Cardiac muscle cell (in vitro differentiated cells and primary cell): Measurements from ENCODE around the gene JMJD8. TPM values are rescaled to one million over a fixed set of nuclear protein-coding genes. Genes with fewer than 3 reads are reported as not detected.
"Not testable (repeated sequence)": the region's sequence is repeated elsewhere in the genome, so short reads cannot be mapped to it uniquely, and the experiment has no call there.

Experiments
- DNase-seq, 2 donors: peaks; one replicate each; pipeline versions ENCODE4 v3.0.0 to v3.0.0-alpha.2; 2010 to 2017; ENCODE audit warnings: low read depth in 1 of 2, low spot score in 1 of 2
- H3K27ac ChIP-seq: fragments of 200-600 bp; sonication (generic); 2 replicates; pipeline ENCODE4 v1.5.1; 2016
- H3K27me3 ChIP-seq: fragments of 200-600 bp; sonication (generic); 2 replicates; pipeline ENCODE4 v1.6.0; 2016; ENCODE audit warnings: control low read depth
- H3K36me3 ChIP-seq: fragments of 200-600 bp; sonication (generic); 2 replicates; pipeline ENCODE4 v1.5.1; 2016; ENCODE audit warnings: control low read depth
- H3K4me1 ChIP-seq: fragments of 200-600 bp; sonication (generic); 2 replicates; pipeline ENCODE4 v1.8.1; 2017; ENCODE audit warnings: low read depth, mild to moderate bottlenecking, mixed run types
- H3K4me3 ChIP-seq: fragments of 200-600 bp; sonication (generic); 2 replicates; pipeline ENCODE4 v1.5.1; 2016; ENCODE audit warnings: mild to moderate bottlenecking
- H3K9me3 ChIP-seq: fragments of 200-600 bp; sonication (generic); 2 replicates; pipeline ENCODE4 v1.5.1; 2017; ENCODE audit warnings: low read depth, mild to moderate bottlenecking, control low read depth
- CTCF ChIP-seq: IDR thresholded peaks from 2 replicates; pipeline ENCODE4 v1.5.1; 2012; ENCODE audit warnings: low read depth, mild to moderate bottlenecking, low read length
- polyA plus RNA-seq: library from polyadenylated mRNA; unstranded; fragments of >200 nt; fragmentation: Nextera tagmentation; extraction: Ambion mirVana; gene quantifications from 2 replicates; pipeline ENCODE4 v1.2.1, GENCODE V29; 2016
- total RNA-seq: library from RNA; depleted of rRNA; stranded (reverse); fragments of >200 nt; gene quantifications from 2 replicates; pipeline ENCODE4 v1.2.3, GENCODE V29; 2016

JMJD8 gene
- total and polyA plus RNA-seq, 2 experiments from 2014 or later: 105 to 118 TPM

DNA sequence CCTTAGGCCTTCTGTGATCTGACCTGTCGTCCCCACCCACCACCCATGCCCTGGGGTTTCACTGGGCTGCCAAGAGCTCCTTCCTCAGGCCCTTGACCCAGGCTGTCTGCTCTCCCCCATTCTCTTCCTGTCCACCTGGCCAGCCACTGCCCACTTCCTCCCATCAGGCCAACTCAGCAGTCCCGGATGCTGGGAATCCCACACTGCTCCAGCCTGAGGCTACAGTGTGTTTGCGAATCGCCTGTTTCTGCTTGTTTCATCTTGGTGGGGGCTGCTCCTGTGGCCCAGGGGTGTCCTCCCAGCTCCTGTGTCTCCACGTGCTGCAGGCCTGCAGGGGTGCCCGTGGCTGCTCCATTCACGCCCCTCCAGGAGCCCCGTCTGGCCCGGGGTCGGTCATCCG lies 29.9 kb upstream of the JMJD8 start:
- Histone ChIP-seq H3K4me3 (no peak overlapping the region), H3K9me3 (no peaks in the 10 kb centered on the region), H3K27ac (no peak overlapping the region), H3K4me1 (peaks cover 21% of the 10 kb centered on the region), H3K36me3 (no peaks in the 10 kb centered on the region), H3K27me3 (peaks cover 3% of the 10 kb centered on the region)
- DNase-seq: no peak
- no peak for TF ChIP-seq CTCF

DNA sequence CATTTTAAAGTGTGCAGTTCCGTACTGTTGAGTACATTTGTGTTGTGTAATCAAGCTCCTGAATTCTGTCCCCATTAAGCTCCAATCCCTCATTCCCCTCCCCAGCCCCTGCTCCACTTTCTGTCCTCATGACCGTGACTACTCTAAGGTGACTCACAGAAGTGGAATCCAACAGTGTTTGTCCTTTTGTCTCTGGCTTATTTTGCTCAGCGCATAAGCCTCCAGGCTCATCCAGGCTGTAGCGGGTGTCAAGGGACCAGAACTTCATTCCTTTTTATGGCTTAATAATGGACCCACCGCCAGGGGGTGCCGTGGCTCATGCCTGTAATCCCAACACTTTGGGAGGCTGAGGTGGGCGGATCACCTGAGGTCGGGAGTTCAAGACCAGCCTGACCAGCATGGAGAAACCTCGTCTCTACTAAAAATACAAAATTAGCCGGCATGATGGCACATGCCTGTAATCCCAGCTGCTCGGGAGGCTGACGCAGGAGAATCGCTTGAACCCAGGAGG lies 28.7 kb upstream of the JMJD8 start:
- H3K4me1 ChIP-seq: peaks cover 20% of the 10 kb centered on the region
- H3K27me3 ChIP-seq: peaks cover 16% of the 10 kb centered on the region
- H3K4me3 ChIP-seq, H3K9me3 ChIP-seq, H3K27ac ChIP-seq, H3K36me3 ChIP-seq: not testable (repeated sequence)
- DNase-seq: peak; percentile 49 to 90
- TF ChIP-seq CTCF: peak; percentile 49

GRCh38 chr16:711548-712320 lies 27.6 kb upstream of the JMJD8 start:
- Histone ChIP-seq H3K27me3 (peaks cover 26% of the 10 kb centered on the region), H3K4me1 (peaks cover 20% of the 10 kb centered on the region)
- peak; percentile 77 to 86 for DNase-seq

DNA sequence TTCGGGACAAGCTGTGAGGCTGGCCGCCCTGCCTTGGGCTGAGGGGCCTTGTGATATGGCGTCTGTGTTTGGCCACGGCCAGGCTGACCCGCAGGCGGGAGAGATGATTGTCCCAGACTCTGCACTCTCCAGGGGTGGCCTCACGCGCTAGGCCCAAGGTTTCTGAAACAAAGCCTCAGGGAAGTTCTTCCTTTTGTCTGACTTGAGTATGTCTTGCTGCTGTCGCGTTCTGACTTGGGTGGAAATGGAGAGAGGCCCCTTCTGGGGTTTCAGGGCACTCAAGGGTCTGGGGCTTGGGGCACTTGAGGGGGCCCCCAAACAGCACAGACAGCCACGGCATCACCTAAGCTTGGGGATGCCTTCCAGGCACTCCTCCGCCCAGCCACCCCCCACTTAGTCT lies 26.9 kb upstream of the JMJD8 start:
- H3K27me3 ChIP-seq: peaks cover 33% of the 10 kb centered on the region

More at GRCh38 chr16:711548-712320, 27.6 kb upstream of the JMJD8 start:
- no peak overlapping the region for H3K27ac ChIP-seq
- no peak overlapping the region for H3K4me3 ChIP-seq
- H3K36me3 ChIP-seq: no peaks in the 10 kb centered on the region
- TF ChIP-seq CTCF: peak; percentile 91
- no peaks in the 10 kb centered on the region for H3K9me3 ChIP-seq

GRCh38 chr16:710500-711075 lies 26.5 kb upstream of the JMJD8 start:
- H3K9me3 ChIP-seq: no peaks in the 10 kb centered on the region
- no peaks in the 10 kb centered on the region for H3K36me3 ChIP-seq
- H3K27ac ChIP-seq: peak overlapping the region; percentile 53
- H3K27me3 ChIP-seq: peaks cover 37% of the 10 kb centered on the region
- H3K4me3 ChIP-seq: no peak overlapping the region
- DNase-seq: no peak
- peaks cover 16% of the 10 kb centered on the region for H3K4me1 ChIP-seq
- no peak for TF ChIP-seq CTCF

More for the DNA sequence above, 26.9 kb upstream of the JMJD8 start:
- no peak overlapping the region for H3K4me3 ChIP-seq
- no peaks in the 10 kb centered on the region for H3K36me3 ChIP-seq
- no peak for TF ChIP-seq CTCF
- DNase-seq: no peak
- H3K27ac ChIP-seq: peak overlapping the region; percentile 53
- no peaks in the 10 kb centered on the region for H3K9me3 ChIP-seq
- H3K4me1 ChIP-seq: peaks cover 16% of the 10 kb centered on the region
